Measurements from ENCODE around the gene TUBB2A. TPM values are rescaled to one million over a fixed set of nuclear protein-coding genes. Genes with fewer than 3 reads are reported as not detected.

TUBB2A gene
- total and polyA plus RNA-seq, 2 of the 13 experiments (the other 11 are each of a cell fraction or from before 2014, with no cell fraction given), result 35.3 to 106 TPM

DNA sequence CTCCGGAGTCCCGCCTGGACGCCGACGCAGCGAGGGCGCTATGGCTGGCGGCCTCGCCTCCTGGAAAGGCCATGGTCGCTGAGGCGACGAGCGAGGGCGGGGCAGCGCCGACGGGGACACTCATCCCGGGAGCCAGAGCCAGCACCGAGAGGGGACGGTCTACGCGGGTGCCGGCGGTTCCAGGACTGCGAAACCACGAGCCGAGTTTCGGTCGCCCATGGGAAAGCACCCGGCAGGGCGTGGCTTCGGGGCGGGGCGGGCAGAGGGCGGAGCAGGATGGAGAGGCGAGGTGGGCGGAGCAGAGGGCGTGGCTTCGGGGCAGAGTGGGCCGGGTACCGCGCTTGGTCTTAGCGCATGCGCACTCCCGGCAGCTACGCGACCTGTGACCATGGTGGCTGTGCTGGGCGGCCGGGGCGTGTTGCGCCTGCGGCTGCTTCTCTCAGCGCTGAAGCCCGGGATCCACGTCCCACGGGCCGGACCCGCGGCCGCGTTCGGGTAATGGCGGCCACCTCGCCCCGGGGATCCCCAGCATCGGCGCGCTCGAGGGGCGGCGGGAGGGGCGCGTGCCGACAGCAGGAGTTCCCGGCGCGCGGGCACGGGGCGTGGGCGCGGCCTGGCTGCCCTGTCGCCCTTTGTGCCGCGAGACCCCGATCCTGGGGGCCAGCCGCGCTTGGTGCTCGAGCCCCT, 38.8 kb downstream of the TUBB2A start, which contains the start of gene BPHL (continued):
- TF ChIP-seq, protein P1, sequence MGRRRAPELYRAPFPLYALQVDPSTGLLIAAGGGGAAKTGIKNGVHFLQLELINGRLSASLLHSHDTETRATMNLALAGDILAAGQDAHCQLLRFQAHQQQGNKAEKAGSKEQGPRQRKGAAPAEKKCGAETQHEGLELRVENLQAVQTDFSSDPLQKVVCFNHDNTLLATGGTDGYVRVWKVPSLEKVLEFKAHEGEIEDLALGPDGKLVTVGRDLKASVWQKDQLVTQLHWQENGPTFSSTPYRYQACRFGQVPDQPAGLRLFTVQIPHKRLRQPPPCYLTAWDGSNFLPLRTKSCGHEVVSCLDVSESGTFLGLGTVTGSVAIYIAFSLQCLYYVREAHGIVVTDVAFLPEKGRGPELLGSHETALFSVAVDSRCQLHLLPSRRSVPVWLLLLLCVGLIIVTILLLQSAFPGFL (CRISPR knock-in tag; IDR thresholded peaks at IDR 0.05), result peak; percentile 87; the same call in 1 of the 2 replicates
- TF ChIP-seq ZNF883 (CRISPR knock-in tag; IDR thresholded peaks at IDR 0.05; ENCODE audit: not compliant biosample characterization) (peak; percentile 90), CCAR2 (optimal IDR thresholded peaks at IDR 0.05; ENCODE audit: low read depth, low read length) (no peak), ARNTL (CRISPR knock-in tag; IDR thresholded peaks at IDR 0.05) (peak; percentile 83), NFIC (IDR thresholded peaks at IDR 0.05; ENCODE audit: low read length) (no peak), HDAC1 (CRISPR knock-in tag; IDR thresholded peaks at IDR 0.05) (peak; percentile 92), MED8 (CRISPR knock-in tag; IDR thresholded peaks at IDR 0.05; ENCODE audit: insufficient replicate concordance) (no peak), KLF13 (CRISPR knock-in tag; IDR thresholded peaks at IDR 0.05) (peak; percentile 74; the same call in 1 of the 2 replicates), REL (CRISPR knock-in tag; conservative IDR thresholded peaks at IDR 0.05) (peak; percentile 90), TRIM24 (CRISPR knock-in tag; IDR thresholded peaks at IDR 0.05) (no peak), ZNF484 (CRISPR knock-in tag; IDR thresholded peaks at IDR 0.05; ENCODE audit: borderline replicate concordance, low read depth) (0 out of 2 replicates have a peak, but pooled peaks have one; percentile 17), HDAC2 (CRISPR knock-in tag; IDR thresholded peaks at IDR 0.05) (peak; percentile 82; the same call in 1 of the 2 replicates), NCOA2 (CRISPR knock-in tag; IDR thresholded peaks at IDR 0.05) (peak; percentile 62), ZBTB7A (CRISPR knock-in tag; IDR thresholded peaks at IDR 0.05) (peak; percentile 92; the same call in 1 of the 2 replicates)
- TF ChIP-seq, protein P2, sequence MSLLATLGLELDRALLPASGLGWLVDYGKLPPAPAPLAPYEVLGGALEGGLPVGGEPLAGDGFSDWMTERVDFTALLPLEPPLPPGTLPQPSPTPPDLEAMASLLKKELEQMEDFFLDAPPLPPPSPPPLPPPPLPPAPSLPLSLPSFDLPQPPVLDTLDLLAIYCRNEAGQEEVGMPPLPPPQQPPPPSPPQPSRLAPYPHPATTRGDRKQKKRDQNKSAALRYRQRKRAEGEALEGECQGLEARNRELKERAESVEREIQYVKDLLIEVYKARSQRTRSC (CRISPR knock-in tag; IDR thresholded peaks at IDR 0.05; ENCODE audit: low read depth), result peak; percentile 78
- TF ChIP-seq, protein P3, sequence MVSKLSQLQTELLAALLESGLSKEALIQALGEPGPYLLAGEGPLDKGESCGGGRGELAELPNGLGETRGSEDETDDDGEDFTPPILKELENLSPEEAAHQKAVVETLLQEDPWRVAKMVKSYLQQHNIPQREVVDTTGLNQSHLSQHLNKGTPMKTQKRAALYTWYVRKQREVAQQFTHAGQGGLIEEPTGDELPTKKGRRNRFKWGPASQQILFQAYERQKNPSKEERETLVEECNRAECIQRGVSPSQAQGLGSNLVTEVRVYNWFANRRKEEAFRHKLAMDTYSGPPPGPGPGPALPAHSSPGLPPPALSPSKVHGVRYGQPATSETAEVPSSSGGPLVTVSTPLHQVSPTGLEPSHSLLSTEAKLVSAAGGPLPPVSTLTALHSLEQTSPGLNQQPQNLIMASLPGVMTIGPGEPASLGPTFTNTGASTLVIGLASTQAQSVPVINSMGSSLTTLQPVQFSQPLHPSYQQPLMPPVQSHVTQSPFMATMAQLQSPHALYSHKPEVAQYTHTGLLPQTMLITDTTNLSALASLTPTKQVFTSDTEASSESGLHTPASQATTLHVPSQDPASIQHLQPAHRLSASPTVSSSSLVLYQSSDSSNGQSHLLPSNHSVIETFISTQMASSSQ (IDR thresholded peaks at IDR 0.05; ENCODE audit: low read depth), result no peak
- TF ChIP-seq, protein P3 (CRISPR knock-in tag; IDR thresholded peaks at IDR 0.05; ENCODE audit: borderline replicate concordance), result peak; percentile 81
- TF ChIP-seq, protein P4, sequence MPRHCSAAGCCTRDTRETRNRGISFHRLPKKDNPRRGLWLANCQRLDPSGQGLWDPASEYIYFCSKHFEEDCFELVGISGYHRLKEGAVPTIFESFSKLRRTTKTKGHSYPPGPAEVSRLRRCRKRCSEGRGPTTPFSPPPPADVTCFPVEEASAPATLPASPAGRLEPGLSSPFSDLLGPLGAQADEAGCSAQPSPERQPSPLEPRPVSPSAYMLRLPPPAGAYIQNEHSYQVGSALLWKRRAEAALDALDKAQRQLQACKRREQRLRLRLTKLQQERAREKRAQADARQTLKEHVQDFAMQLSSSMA (CRISPR knock-in tag; IDR thresholded peaks at IDR 0.05), result peak; percentile 96
- TF ChIP-seq, protein P5, sequence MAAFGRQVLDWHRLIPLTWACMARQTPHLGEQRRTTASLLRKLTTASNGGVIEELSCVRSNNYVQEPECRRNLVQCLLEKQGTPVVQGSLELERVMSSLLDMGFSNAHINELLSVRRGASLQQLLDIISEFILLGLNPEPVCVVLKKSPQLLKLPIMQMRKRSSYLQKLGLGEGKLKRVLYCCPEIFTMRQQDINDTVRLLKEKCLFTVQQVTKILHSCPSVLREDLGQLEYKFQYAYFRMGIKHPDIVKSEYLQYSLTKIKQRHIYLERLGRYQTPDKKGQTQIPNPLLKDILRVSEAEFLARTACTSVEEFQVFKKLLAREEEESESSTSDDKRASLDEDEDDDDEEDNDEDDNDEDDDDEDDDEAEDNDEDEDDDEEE (CRISPR knock-in tag; IDR thresholded peaks at IDR 0.05), result peak; percentile 99
- TF ChIP-seq, protein P6, sequence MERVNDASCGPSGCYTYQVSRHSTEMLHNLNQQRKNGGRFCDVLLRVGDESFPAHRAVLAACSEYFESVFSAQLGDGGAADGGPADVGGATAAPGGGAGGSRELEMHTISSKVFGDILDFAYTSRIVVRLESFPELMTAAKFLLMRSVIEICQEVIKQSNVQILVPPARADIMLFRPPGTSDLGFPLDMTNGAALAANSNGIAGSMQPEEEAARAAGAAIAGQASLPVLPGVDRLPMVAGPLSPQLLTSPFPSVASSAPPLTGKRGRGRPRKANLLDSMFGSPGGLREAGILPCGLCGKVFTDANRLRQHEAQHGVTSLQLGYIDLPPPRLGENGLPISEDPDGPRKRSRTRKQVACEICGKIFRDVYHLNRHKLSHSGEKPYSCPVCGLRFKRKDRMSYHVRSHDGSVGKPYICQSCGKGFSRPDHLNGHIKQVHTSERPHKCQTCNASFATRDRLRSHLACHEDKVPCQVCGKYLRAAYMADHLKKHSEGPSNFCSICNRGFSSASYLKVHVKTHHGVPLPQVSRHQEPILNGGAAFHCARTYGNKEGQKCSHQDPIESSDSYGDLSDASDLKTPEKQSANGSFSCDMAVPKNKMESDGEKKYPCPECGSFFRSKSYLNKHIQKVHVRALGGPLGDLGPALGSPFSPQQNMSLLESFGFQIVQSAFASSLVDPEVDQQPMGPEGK (CRISPR knock-in tag; IDR thresholded peaks at IDR 0.05), result peak; percentile 71

Measured in HepG2 (cell line).